K562 (cell line): Measurements from ENCODE around the gene DRAXIN. TPM values are rescaled to one million over a fixed set of nuclear protein-coding genes. Genes with fewer than 3 reads are reported as not detected.
A peak's percentile ranks its signal among the peaks of the same experiment; 100 is the strongest.

ENCODE experiments used
- BRD9 ChIP-seq: fragments of 450-650 bp; IDR thresholded peaks from 2 replicates; pipeline ENCODE4 v1.6.1; 2018; ENCODE audit warnings: low read depth; ENCODE audit not compliant: partially characterized antibody
- BRF2 ChIP-seq: IDR thresholded peaks from 3 replicates; pipeline ENCODE4 v1.6.1; 2011; ENCODE audit warnings: borderline replicate concordance, mild to moderate bottlenecking; ENCODE audit not compliant: insufficient read length, insufficient read depth
- CHD4 ChIP-seq: fragments of 200-600 bp; sonication (generic); IDR thresholded peaks from 3 replicates; pipeline ENCODE4 v1.6.1; 2012; ENCODE audit warnings: low read depth, mild to moderate bottlenecking, mixed read lengths, low read length, inconsistent platforms; ENCODE audit not compliant: insufficient read depth, insufficient replicate concordance, poor library complexity, severe bottlenecking
- CLOCK ChIP-seq: fragments of 250-450 bp; sonication (Bioruptor Pico); IDR thresholded peaks from 2 replicates; pipeline ENCODE4 v1.4.0; 2020; ENCODE audit warnings: mild to moderate bottlenecking, moderate library complexity, borderline replicate concordance
- CUX1 ChIP-seq: fragments of 200-800 bp; sonication (Bioruptor generic); IDR thresholded peaks from 2 replicates; pipeline ENCODE4 v1.6.1; 2016; ENCODE audit warnings: missing genetic modification characterization, missing compliant biosample characterization
- FOXJ2 ChIP-seq: fragments of 200-800 bp; sonication (Bioruptor generic); IDR thresholded peaks from 2 replicates; pipeline ENCODE4 v1.6.1; 2016; ENCODE audit warnings: missing genetic modification characterization, missing compliant biosample characterization
- GATA2 ChIP-seq: sonication (generic); formaldehyde crosslinking; IDR thresholded peaks from 2 replicates; pipeline ENCODE4 v1.4.0; 2020; ENCODE audit warnings: mild to moderate bottlenecking, missing genetic modification reagents
- HDAC6 ChIP-seq: IDR thresholded peaks from 2 replicates; pipeline ENCODE4 v1.6.1; 2012; ENCODE audit warnings: low read depth, mild to moderate bottlenecking, control low read depth, inconsistent platforms, low read length, moderate library complexity
- MAX ChIP-seq: sonication (generic); formaldehyde crosslinking; IDR thresholded peaks from 2 replicates; pipeline ENCODE4 v1.9.0; 2022; ENCODE audit warnings: mild to moderate bottlenecking, missing genetic modification reagents
- MTA3 ChIP-seq: fragments of 450-650 bp; formaldehyde crosslinking; IDR thresholded peaks from 2 replicates; pipeline ENCODE4 v1.6.1; 2017; ENCODE audit warnings: mild to moderate bottlenecking, borderline replicate concordance
- MYNN ChIP-seq, 2 experiments: sonication (generic); formaldehyde crosslinking in 1 of 2; IDR thresholded peaks; 2 replicates each; pipeline versions ENCODE4 v1.5.0 to v1.6.1; 2016 to 2020; ENCODE audit warnings: antibody characterized with exemption in 1 of 2, missing genetic modification reagents in 1 of 2
- SMAD4 ChIP-seq: fragments of 250-450 bp; sonication (Bioruptor Pico); conservative IDR thresholded peaks from 2 replicates; pipeline ENCODE4 v1.8.0; 2021; ENCODE audit warnings: inconsistent platforms, mild to moderate bottlenecking, moderate library complexity
- SNRNP70 ChIP-seq: fragments of 200-400 bp; formaldehyde crosslinking; optimal IDR thresholded peaks from 2 replicates; pipeline ENCODE3; 2017; ENCODE audit warnings: low read depth, low read length
- ZNF780A ChIP-seq: fragments of 250-450 bp; sonication (Bioruptor Pico); IDR thresholded peaks from 2 replicates; pipeline ENCODE4 v1.5.0; 2021; ENCODE audit warnings: mild to moderate bottlenecking
- ZNF79 ChIP-seq: fragments of 250-450 bp; sonication (Bioruptor Pico); IDR thresholded peaks from 2 replicates; pipeline ENCODE4 v1.4.0; 2020; ENCODE audit warnings: low read depth, mild to moderate bottlenecking, moderate library complexity
- ZSCAN29 ChIP-seq: fragments of 450-650 bp; IDR thresholded peaks from 2 replicates; pipeline ENCODE4 v1.6.1; 2017
- polyA plus RNA-seq, 8 experiments: library from polyadenylated mRNA; depleted of rRNA in 4 of 8; stranded (reverse) in 5 of 8; unstranded in 3 of 8; fragments of >200 nt; fragmentation: Nextera tagmentation in 2 of 8; fragmentation: Illumina TruSeq in 1 of 8; extraction: Ambion mirVana in 2 of 8; extraction: Trizol in 1 of 8; gene quantifications; 2 replicates each; pipeline versions ENCODE4 v1.2.1 to v1.2.3, GENCODE V29; 2011 to 2014; ENCODE audit warnings: inconsistent platforms in 1 of 8, missing spikeins in 1 of 8
- total RNA-seq, 7 experiments: library from RNA; depleted of rRNA in 6 of 7; stranded (reverse); fragments of >200 nt in 6 of 7; fragmentation: Illumina TruSeq in 2 of 7; extraction: Trizol in 2 of 7; gene quantifications; 2 replicates each; pipeline versions ENCODE4 v1.2.1 to v1.2.3, GENCODE V29; 2011 to 2021; ENCODE audit warnings: low replicate concordance in 1 of 7

Gene DRAXIN
- total and polyA plus RNA-seq, 9 of the 15 experiments (the other 6 are each of a cell fraction or from before 2014, with no cell fraction given), result 0.01 to 0.04 (median 0.01) TPM; not detected in 6

GRCh38 chr1:11740258-11741192 is 49.0 kb downstream of the DRAXIN start (continued):
- TF ChIP-seq CUX1 (CRISPR knock-in tag), result no peak
- no peak for TF ChIP-seq BRD9
- TF ChIP-seq CLOCK (CRISPR knock-in tag), result no peak
- no peak for TF ChIP-seq SNRNP70
- TF ChIP-seq MTA3, result peak; percentile 53; the same call in 1 of the 2 replicates
- TF ChIP-seq ZSCAN29, result no peak
- TF ChIP-seq SMAD4 (CRISPR knock-in tag), result peak; percentile 89
- TF ChIP-seq MAX, result 0 out of 2 replicates have a peak, but pooled peaks have one; percentile 1
- TF ChIP-seq GATA2 (CRISPR knock-in tag), result peak; percentile 75
- peak; percentile 36; the same call in 1 of the 2 replicates for TF ChIP-seq MYNN (IDR thresholded peaks at IDR 0.05)
- no peak for TF ChIP-seq MYNN (CRISPR knock-in tag; IDR thresholded peaks at IDR 0.05)
- TF ChIP-seq CHD4, result no peak
- TF ChIP-seq FOXJ2 (tag), result no peak
- no peak for TF ChIP-seq BRF2
- TF ChIP-seq ZNF780A, result no peak
- TF ChIP-seq HDAC6, result no peak
- TF ChIP-seq ZNF79 (CRISPR knock-in tag), result no peak
